ENCODE results near the gene ITGBL1. TPM values are rescaled to one million over a fixed set of nuclear protein-coding genes. Genes with fewer than 3 reads are reported as not detected.

The ITGBL1 gene
- polyA plus RNA-seq, 3 donors, result not detected

GRCh38 chr13:101520672-101521071 lies 68.2 kb downstream of the ITGBL1 start:
- Histone ChIP-seq H3K27ac (ENCODE audit: low read depth in 1 of 2, low read length in 2 of 2) (no peak overlapping the region), H3K79me2 (ENCODE audit: insufficient read depth, low read length) (no peaks in the 10 kb centered on the region), H2AFZ (ENCODE audit: insufficient read depth, low read depth, low read length, poor library complexity, severe bottlenecking) (no peak overlapping the region), H3K9me3 (replicated peaks in 1 of 2; ENCODE audit: control insufficient read depth in 1 of 2, insufficient read depth in 1 of 2, low read length in 2 of 2) (no peaks in the 10 kb centered on the region), H3K4me3 (replicated peaks in 1 of 3; ENCODE audit: low read depth in 2 of 3, low read length in 3 of 3) (no peak overlapping the region), H3K4me1 (ENCODE audit: control insufficient read depth in 1 of 2, insufficient read depth in 2 of 2, low read length in 2 of 2) (no peaks in the 10 kb centered on the region), H4K20me1 (ENCODE audit: insufficient read depth, low read length) (no peaks in the 10 kb centered on the region), H3K4me2 (replicated peaks; ENCODE audit: extremely low read depth, low read length, poor library complexity, severe bottlenecking) (no peak overlapping the region), H3K36me3 (replicated peaks in 1 of 2; ENCODE audit: control insufficient read depth in 1 of 2, insufficient read depth in 2 of 2, low read length in 2 of 2) (no peaks in the 10 kb centered on the region), H3K27me3 (ENCODE audit: control insufficient read depth in 2 of 2, insufficient read depth in 2 of 2, low read length in 2 of 2) (no peaks in the 10 kb centered on the region), H3K9ac (ENCODE audit: insufficient read depth, low read length, poor library complexity, severe bottlenecking) (no peak overlapping the region)
- no peak for DNase-seq
- Mint-ChIP-seq H3K36me3 (no peaks in the 10 kb centered on the region), H3K9me3 (no peaks in the 10 kb centered on the region), H3K27me3 (ENCODE audit: low read depth in 3 of 3) (no peaks in the 10 kb centered on the region), H3K27ac (no peak overlapping the region), H3K4me3 (no peak overlapping the region), H3K4me1 (no peaks in the 10 kb centered on the region)
- no peak for TF ChIP-seq CTCF (IDR thresholded peaks at IDR 0.05)
- WGBS (ENCODE audit: insufficient coverage), result 58% methylated on average over 2 of the region's 4 CpGs
- intact Hi-C loops (cut with micrococcal nuclease), result no loop called here

- H3K27ac Mint-ChIP-seq, result no peak overlapping the region
- H3K36me3 Mint-ChIP-seq, result no peaks in the 10 kb centered on the region
- no peaks in the 10 kb centered on the region for H3K9me3 Mint-ChIP-seq
- Histone ChIP-seq H3K79me2 (ENCODE audit: insufficient read depth, low read length) (no peaks in the 10 kb centered on the region), H3K4me3 (replicated peaks in 1 of 3; ENCODE audit: low read depth in 2 of 3, low read length in 3 of 3) (no peak overlapping the region), H3K27ac (ENCODE audit: low read depth in 1 of 2, low read length in 2 of 2) (no peak overlapping the region), H3K4me2 (replicated peaks; ENCODE audit: extremely low read depth, low read length, poor library complexity, severe bottlenecking) (no peak overlapping the region), H3K36me3 (replicated peaks in 1 of 2; ENCODE audit: control insufficient read depth in 1 of 2, insufficient read depth in 2 of 2, low read length in 2 of 2) (no peaks in the 10 kb centered on the region), H2AFZ (ENCODE audit: insufficient read depth, low read depth, low read length, poor library complexity, severe bottlenecking) (no peak overlapping the region), H4K20me1 (ENCODE audit: insufficient read depth, low read length) (no peaks in the 10 kb centered on the region), H3K9ac (ENCODE audit: insufficient read depth, low read length, poor library complexity, severe bottlenecking) (no peak overlapping the region), H3K4me1 (ENCODE audit: control insufficient read depth in 1 of 2, insufficient read depth in 2 of 2, low read length in 2 of 2) (no peaks in the 10 kb centered on the region), H3K27me3 (ENCODE audit: control insufficient read depth in 2 of 2, insufficient read depth in 2 of 2, low read length in 2 of 2) (no peaks in the 10 kb centered on the region), H3K9me3 (replicated peaks in 1 of 2; ENCODE audit: control insufficient read depth in 1 of 2, insufficient read depth in 1 of 2, low read length in 2 of 2) (no peaks in the 10 kb centered on the region)
- no peak for TF ChIP-seq CTCF (IDR thresholded peaks at IDR 0.05)
- H3K4me3 Mint-ChIP-seq, result no peak overlapping the region
- intact Hi-C loops (cut with micrococcal nuclease), result no loop called here
- DNase-seq, result no peak
- 67% methylated on average over 5 of the region's 6 CpGs for WGBS (ENCODE audit: insufficient coverage)
- H3K27me3 Mint-ChIP-seq (ENCODE audit: low read depth in 3 of 3), result peaks cover 0 to 2% (median 0%) of the 10 kb centered on the region in 3 donors
- no peaks in the 10 kb centered on the region for H3K4me1 Mint-ChIP-seq
These were observed 68.9 kb downstream of the ITGBL1 start for GRCh38 chr13:101521371-101521770.

Data from CD14-positive monocyte (primary cell).